Neural progenitor cell (in vitro differentiated cells): ENCODE data around the gene ETV7. TPM values are rescaled to one million over a fixed set of nuclear protein-coding genes. Genes with fewer than 3 reads are reported as not detected.

Experiments
- DNase-seq: peaks from one replicate; pipeline ENCODE4 v3.0.0-alpha.2; 2016; ENCODE audit warnings: low spot score
- H2AFZ ChIP-seq: fragments of 200-600 bp; sonication (generic); replicated peaks from 2 replicates; pipeline ENCODE4 v1.6.1; 2016; ENCODE audit warnings: antibody characterized with exemption
- H3F3A ChIP-seq: fragments of 200-600 bp; sonication (generic); 2 replicates; pipeline ENCODE4 v1.6.1; 2016; ENCODE audit warnings: antibody characterized with exemption, low read depth
- H3K27ac ChIP-seq: fragments of 200-600 bp; sonication (generic); 2 replicates; pipeline ENCODE4 v1.5.1; 2016; ENCODE audit warnings: mild to moderate bottlenecking
- H3K27me3 ChIP-seq: fragments of 200-600 bp; sonication (generic); 2 replicates; pipeline ENCODE4 v1.6.1; 2016; ENCODE audit warnings: mild to moderate bottlenecking, moderate library complexity
- H3K36me3 ChIP-seq: fragments of 200-600 bp; sonication (generic); 2 replicates; pipeline ENCODE4 v1.5.1; 2016
- H3K4me1 ChIP-seq: fragments of 200-600 bp; sonication (generic); 2 replicates; pipeline ENCODE4 v1.6.1; 2016; ENCODE audit warnings: mixed run types
- H3K4me2 ChIP-seq: fragments of 200-600 bp; sonication (generic); 2 replicates; pipeline ENCODE4 v1.6.1; 2016
- H3K4me3 ChIP-seq: fragments of 200-600 bp; sonication (generic); 2 replicates; pipeline ENCODE4 v1.5.1; 2016
- H3K79me2 ChIP-seq: fragments of 200-600 bp; sonication (generic); 2 replicates; pipeline ENCODE4 v1.6.1; 2016; ENCODE audit warnings: low read depth
- H3K9ac ChIP-seq: fragments of 200-600 bp; sonication (generic); 2 replicates; pipeline ENCODE4 v1.6.1; 2016
- H3K9me3 ChIP-seq: fragments of 200-600 bp; sonication (generic); 2 replicates; pipeline ENCODE4 v1.5.1; 2016; ENCODE audit warnings: low read depth
- H4K20me1 ChIP-seq: fragments of 200-600 bp; sonication (generic); 2 replicates; pipeline ENCODE4 v1.6.1; 2016; ENCODE audit warnings: low read depth
- H3K27ac Mint-ChIP-seq: 3 replicates; pipeline ENCODE4 v1.8.0; 2021; ENCODE audit warnings: mixed read lengths
- H3K27me3 Mint-ChIP-seq: 2 replicates; pipeline ENCODE4 v1.8.0; 2022; ENCODE audit warnings: low read depth, mild to moderate bottlenecking, inconsistent platforms, moderate library complexity, mixed read lengths; ENCODE audit not compliant: insufficient read depth
- H3K36me3 Mint-ChIP-seq: 3 replicates; pipeline ENCODE4 v1.8.0; 2021; ENCODE audit warnings: mixed read lengths
- H3K4me1 Mint-ChIP-seq: 3 replicates; pipeline ENCODE4 v1.8.0; 2021; ENCODE audit warnings: mixed read lengths
- H3K4me3 Mint-ChIP-seq: 3 replicates; pipeline ENCODE4 v1.8.0; 2021; ENCODE audit warnings: mild to moderate bottlenecking, moderate library complexity, mixed read lengths
- H3K9me3 Mint-ChIP-seq: 3 replicates; pipeline ENCODE4 v1.8.0; 2020; ENCODE audit warnings: mixed read lengths
- CTCF ChIP-seq: fragments of 200-600 bp; sonication (generic); IDR thresholded peaks from 2 replicates; pipeline ENCODE4 v1.5.1; 2017; ENCODE audit warnings: antibody characterized with exemption, mild to moderate bottlenecking
- EZH2 ChIP-seq: fragments of 200-600 bp; sonication (generic); IDR thresholded peaks from 2 replicates; pipeline ENCODE4 v1.6.1; 2017; ENCODE audit warnings: antibody characterized with exemption, mild to moderate bottlenecking, moderate library complexity
- EZH2phosphoT487 ChIP-seq: fragments of 200-600 bp; sonication (generic); IDR thresholded peaks from 2 replicates; pipeline ENCODE4 v1.6.1; 2017; ENCODE audit warnings: antibody characterized with exemption
- total RNA-seq: library from RNA; depleted of rRNA; stranded (reverse); fragments of >200 nt; gene quantifications from 2 replicates; pipeline ENCODE4 v1.2.3, GENCODE V29; 2015; ENCODE audit warnings: low replicate concordance

Gene ETV7
- total RNA-seq, 1 donor from 2014 or later, result 0.11 TPM

- no peaks in the 10 kb centered on the region for H4K20me1 ChIP-seq
- H3F3A ChIP-seq, result no peaks in the 10 kb centered on the region
- Mint-ChIP-seq H3K27me3 (peaks cover 12% of the 10 kb centered on the region), H3K4me1 (peaks cover 5% of the 10 kb centered on the region), H3K36me3 (no peaks in the 10 kb centered on the region), H3K4me3 (no peak overlapping the region), H3K9me3 (no peaks in the 10 kb centered on the region), H3K27ac (no peak overlapping the region)
- no peaks in the 10 kb centered on the region for H3K79me2 ChIP-seq
- H3K4me1 ChIP-seq, result no peaks in the 10 kb centered on the region
- no peak overlapping the region for H3K4me2 ChIP-seq
- DNase-seq, result no peak
- no peak overlapping the region for H3K4me3 ChIP-seq
- TF ChIP-seq EZH2, result no peak
- TF ChIP-seq EZH2phosphoT487, result no peak
- no peaks in the 10 kb centered on the region for H3K9me3 ChIP-seq
- H3K9ac ChIP-seq, result no peak overlapping the region
- no peaks in the 10 kb centered on the region for H3K36me3 ChIP-seq
- no peak overlapping the region for H3K27ac ChIP-seq
- H2AFZ ChIP-seq, result no peak overlapping the region
- no peaks in the 10 kb centered on the region for H3K27me3 ChIP-seq
These were observed 14.0 kb downstream of the ETV7 start for GRCh38 chr6:36373368-36374019.

- no peak overlapping the region for H3K4me2 ChIP-seq
- Mint-ChIP-seq H3K9me3 (no peaks in the 10 kb centered on the region), H3K36me3 (no peaks in the 10 kb centered on the region), H3K27me3 (peaks cover 13% of the 10 kb centered on the region), H3K4me1 (peaks cover 5% of the 10 kb centered on the region), H3K27ac (peak overlapping the region; percentile 48), H3K4me3 (no peak overlapping the region)
- no peak for DNase-seq
- no peak overlapping the region for H2AFZ ChIP-seq
- H3F3A ChIP-seq, result no peaks in the 10 kb centered on the region
- H3K79me2 ChIP-seq, result no peaks in the 10 kb centered on the region
- H4K20me1 ChIP-seq, result no peaks in the 10 kb centered on the region
- no peak overlapping the region for H3K9ac ChIP-seq
- H3K4me1 ChIP-seq, result no peaks in the 10 kb centered on the region
- no peak for TF ChIP-seq EZH2phosphoT487
- no peak for TF ChIP-seq EZH2
- no peak for TF ChIP-seq CTCF
- no peaks in the 10 kb centered on the region for H3K9me3 ChIP-seq
- H3K4me3 ChIP-seq, result no peak overlapping the region
- no peak overlapping the region for H3K27ac ChIP-seq
- H3K36me3 ChIP-seq, result no peaks in the 10 kb centered on the region
- H3K27me3 ChIP-seq, result no peaks in the 10 kb centered on the region
These were observed 15.4 kb downstream of the ETV7 start for GRCh38 chr6:36372088-36372487.

GRCh38 chr6:36371211-36371610 is 16.3 kb downstream of the ETV7 start:
- Histone ChIP-seq H3K9ac (no peak overlapping the region), H2AFZ (no peak overlapping the region), H3K27ac (no peak overlapping the region), H3K4me1 (no peaks in the 10 kb centered on the region), H3K9me3 (no peaks in the 10 kb centered on the region), H3F3A (no peaks in the 10 kb centered on the region), H3K27me3 (no peaks in the 10 kb centered on the region), H3K79me2 (no peaks in the 10 kb centered on the region), H4K20me1 (no peaks in the 10 kb centered on the region), H3K4me2 (no peak overlapping the region), H3K36me3 (no peaks in the 10 kb centered on the region), H3K4me3 (no peak overlapping the region)
- Mint-ChIP-seq H3K9me3 (no peaks in the 10 kb centered on the region), H3K4me3 (no peak overlapping the region), H3K27me3 (peaks cover 13% of the 10 kb centered on the region), H3K4me1 (peaks cover 3% of the 10 kb centered on the region), H3K27ac (no peak overlapping the region), H3K36me3 (no peaks in the 10 kb centered on the region)
- TF ChIP-seq CTCF (no peak), EZH2 (no peak), EZH2phosphoT487 (no peak)
- no peak for DNase-seq

- no peaks in the 10 kb centered on the region for H3F3A ChIP-seq
- H3K9me3 ChIP-seq, result no peaks in the 10 kb centered on the region
- Mint-ChIP-seq H3K4me1 (peaks cover 3% of the 10 kb centered on the region), H3K27ac (no peak overlapping the region), H3K4me3 (no peak overlapping the region), H3K36me3 (no peaks in the 10 kb centered on the region), H3K9me3 (no peaks in the 10 kb centered on the region), H3K27me3 (peaks cover 9% of the 10 kb centered on the region)
- H3K9ac ChIP-seq, result no peak overlapping the region
- H3K36me3 ChIP-seq, result no peaks in the 10 kb centered on the region
- no peaks in the 10 kb centered on the region for H3K4me1 ChIP-seq
- H3K4me3 ChIP-seq, result no peak overlapping the region
- no peaks in the 10 kb centered on the region for H3K27me3 ChIP-seq
- no peak overlapping the region for H3K27ac ChIP-seq
- H4K20me1 ChIP-seq, result no peaks in the 10 kb centered on the region
- H3K79me2 ChIP-seq, result no peaks in the 10 kb centered on the region
- no peak overlapping the region for H3K4me2 ChIP-seq
- H2AFZ ChIP-seq, result no peak overlapping the region
- no peak for DNase-seq
- TF ChIP-seq CTCF, result no peak
- TF ChIP-seq EZH2phosphoT487, result no peak
- TF ChIP-seq EZH2, result no peak
These were observed 16.8 kb downstream of the ETV7 start for GRCh38 chr6:36370638-36371037.
